AG08396 (cell line): ENCODE data around the gene CPLX1.

Experiments
- DNase-seq: peaks from one replicate; pipeline ENCODE4 v3.0.0; 2012; ENCODE audit warnings: low spot score, mixed read lengths

Gene CPLX1

DNA sequence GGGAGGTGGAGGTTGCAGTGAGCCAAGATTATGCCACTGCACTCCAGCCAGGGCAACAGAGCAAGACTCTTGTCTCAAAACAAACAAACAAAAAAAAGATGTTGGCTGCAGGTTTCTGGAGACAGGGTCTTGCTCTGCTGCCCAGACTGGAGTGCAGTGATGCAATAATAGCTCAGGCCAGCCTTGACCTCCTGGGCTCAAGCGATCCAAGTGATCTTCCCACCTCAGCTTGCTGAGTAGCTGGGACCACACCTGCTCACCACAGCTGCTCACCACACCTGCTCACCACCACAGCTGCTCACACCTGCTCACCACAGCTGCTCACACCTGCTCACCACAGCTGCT, 29.9 kb upstream of the CPLX1 start:
- no peak for DNase-seq

DNA sequence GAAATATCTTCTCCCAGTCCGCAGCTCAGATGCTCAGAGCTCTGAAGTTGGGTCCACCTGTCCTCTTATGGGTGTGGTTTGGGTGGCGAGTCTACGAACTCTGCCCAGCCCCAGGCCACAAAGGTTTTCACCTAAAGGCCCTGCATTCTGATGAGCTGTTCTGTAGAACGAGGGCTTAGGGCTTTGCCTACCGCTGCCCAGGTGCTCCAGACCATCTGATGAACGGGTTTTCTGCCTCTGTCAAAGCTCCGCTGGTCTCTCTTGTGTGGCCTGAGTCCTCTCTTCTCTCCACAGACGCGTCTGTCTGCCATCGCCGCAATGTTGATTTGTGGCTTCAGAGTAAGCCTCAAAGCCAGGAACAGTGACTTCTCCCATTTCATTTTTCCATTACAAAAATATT, 28.4 kb upstream of the CPLX1 start:
- DNase-seq: no peak

GRCh38 chr4:853416-853781, 27.5 kb upstream of the CPLX1 start:
- DNase-seq: no peak

DNA sequence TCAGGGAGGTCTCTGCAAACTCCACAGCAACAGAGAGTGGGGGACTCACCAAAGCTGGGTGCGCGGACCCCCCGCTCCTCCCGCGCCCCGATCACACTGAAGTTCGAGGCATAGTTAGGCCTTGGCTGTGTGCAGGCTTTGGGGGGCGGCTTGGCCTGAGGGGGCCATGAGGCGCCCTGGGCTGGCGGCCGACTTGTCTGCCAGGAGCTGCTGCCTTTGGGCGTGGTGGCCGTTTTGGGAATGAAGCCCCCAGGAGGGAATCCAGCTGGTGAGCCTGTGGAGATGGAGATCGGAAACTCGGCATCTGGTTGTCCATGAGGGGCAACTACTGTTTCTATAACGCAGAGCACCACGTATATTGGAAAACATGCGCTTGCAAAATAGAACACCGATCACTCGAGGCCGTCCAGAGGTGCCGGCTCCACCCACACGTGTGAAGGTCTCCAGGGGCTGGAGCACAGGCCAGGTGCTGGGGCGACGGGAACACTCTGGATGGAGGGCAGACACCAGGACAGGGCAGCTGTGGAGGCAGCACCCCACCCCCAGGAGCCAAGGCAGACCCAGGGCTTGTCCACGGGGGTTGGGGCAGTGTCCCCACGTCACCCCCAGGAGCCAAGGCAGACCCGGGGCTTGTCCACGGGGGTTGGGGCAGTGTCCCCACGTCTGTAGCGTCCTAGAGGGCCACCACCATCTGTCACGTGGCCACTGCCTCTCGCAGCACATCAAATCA, 25.9 kb upstream of the CPLX1 start:
- DNase-seq: no peak

GRCh38 chr4:850323-850945, 24.5 kb upstream of the CPLX1 start:
- no peak for DNase-seq

DNA sequence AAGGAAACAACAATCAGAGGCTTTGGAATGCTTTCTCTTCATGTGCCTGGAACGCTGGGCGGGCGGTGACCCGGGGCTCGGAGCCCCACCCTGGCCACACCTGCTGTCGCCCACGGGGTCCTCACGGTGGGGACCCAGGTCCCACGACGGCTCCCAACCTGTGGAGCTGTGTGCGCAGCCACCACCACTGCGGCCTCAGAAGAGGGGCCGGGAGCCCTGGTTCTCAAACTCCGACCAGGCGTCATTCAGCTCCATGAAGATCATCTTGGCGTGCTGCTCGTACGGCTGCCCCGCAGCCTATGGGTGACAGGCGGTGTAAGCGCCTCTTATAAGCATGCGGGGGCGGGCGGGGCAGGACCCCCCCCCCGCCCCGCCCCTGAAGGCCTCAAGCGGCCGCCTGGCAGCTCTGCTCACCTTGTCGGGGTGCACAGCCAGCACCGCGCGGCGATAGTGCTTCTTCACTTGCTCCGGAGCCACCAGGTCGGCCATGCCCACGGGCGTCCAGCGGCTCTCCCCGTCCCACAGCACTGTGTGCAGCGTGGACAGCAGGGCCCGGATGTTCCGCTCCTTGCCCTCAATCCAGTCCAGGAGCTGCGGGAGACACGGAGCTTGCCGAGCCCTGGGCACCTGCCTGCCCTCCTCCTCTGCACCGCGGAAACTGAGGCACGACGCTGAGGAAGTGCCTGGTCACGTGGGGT, 23.7 kb upstream of the CPLX1 start:
- DNase-seq: no peak

DNA sequence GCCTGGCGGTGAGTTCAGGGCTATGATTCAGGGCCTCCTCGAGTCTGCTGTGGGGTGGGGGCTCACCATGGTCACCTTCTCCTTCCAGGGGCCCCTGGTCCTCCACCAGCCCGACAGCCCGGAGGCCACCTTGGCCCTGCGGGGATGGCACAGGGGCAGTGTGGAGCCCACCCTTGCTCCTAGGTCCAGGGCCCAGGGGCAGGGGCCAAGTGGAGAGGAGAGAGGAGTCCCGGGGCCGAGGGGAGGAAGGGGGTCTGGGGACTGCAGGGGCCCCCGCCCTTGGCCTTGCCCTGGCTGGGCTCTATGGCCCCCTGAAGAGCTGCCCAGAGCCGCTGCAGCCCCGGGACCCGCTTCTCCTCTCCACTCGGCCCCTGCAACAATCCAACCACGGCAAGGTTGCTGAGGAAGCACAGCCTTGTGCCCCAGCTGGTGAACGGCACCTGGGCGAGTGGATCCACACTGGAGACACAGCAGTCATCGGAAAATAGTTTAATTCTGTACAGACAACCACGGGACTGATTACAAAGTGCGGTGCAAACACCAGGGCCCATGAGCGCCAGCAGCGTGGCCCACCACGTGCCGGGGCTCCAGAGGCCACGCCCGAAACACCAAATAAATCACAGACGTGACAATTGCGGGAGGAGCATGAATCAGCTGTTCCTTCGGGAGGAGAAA, 23.0 kb upstream of the CPLX1 start:
- DNase-seq: no peak

GRCh38 chr4:848307-848691, 22.4 kb upstream of the CPLX1 start:
- DNase-seq: no peak

DNA sequence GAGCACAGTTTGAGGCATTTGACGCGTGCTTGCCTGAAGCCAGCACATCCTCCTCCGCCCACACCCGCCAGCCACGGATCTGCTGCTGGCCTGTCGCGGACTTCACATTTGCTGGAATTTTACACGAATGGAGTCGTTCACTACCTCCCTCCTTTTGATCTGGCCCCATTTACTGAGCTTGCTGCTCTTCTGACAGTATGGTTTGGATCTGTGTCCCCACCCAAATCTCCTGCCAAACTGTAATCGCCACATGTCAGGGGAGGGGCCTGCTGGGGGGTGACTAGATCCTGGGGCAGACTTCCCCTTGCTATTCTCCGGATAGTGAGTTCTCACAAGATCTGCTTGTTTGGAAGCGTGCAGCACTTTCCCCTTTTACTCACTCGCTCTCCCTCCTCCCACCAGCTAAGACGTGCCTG, 19.9 kb upstream of the CPLX1 start:
- DNase-seq: peak; percentile 67

GRCh38 chr4:845233-845835, 19.4 kb upstream of the CPLX1 start:
- peak; percentile 72 for DNase-seq

GRCh38 chr4:844752-845232, 18.9 kb upstream of the CPLX1 start:
- DNase-seq: no peak

GRCh38 chr4:839675-840443, 13.9 kb upstream of the CPLX1 start:
- no peak for DNase-seq

- no peak for DNase-seq
These were observed 11.8 kb upstream of the CPLX1 start for GRCh38 chr4:837772-838171.

DNA sequence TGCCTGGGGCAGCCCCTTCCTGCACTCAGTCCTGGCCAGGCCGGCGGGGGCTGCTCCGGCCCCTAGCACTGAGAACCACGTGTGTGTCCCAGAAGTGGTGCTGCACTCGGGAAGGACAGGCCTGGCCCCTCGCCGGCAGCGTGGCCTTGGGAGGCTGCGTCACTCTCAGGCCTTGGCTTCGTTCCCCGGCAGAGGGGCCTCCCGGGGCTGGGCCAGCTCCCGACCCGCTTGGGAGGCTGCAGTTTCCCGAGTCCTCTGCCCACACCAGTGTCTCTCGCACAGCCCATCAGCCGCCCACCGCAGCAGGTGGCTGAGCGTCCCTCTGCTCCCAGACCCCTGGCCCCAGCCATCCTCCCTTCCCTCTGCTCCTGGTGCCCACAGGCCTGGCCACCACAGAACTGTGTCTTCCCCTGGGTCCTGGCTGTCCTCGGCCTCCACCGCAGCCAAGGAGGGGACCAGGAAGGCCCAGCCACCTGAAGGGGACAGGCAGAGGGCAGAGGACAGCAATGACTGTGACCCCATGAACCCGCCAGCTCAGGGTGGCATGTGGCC, 10.9 kb upstream of the CPLX1 start:
- no peak for DNase-seq

GRCh38 chr4:836003-836511, 10.1 kb upstream of the CPLX1 start:
- DNase-seq: no peak

GRCh38 chr4:835148-836002, 9.4 kb upstream of the CPLX1 start:
- no peak for DNase-seq

GRCh38 chr4:834368-835147, 8.6 kb upstream of the CPLX1 start:
- no peak for DNase-seq

DNA sequence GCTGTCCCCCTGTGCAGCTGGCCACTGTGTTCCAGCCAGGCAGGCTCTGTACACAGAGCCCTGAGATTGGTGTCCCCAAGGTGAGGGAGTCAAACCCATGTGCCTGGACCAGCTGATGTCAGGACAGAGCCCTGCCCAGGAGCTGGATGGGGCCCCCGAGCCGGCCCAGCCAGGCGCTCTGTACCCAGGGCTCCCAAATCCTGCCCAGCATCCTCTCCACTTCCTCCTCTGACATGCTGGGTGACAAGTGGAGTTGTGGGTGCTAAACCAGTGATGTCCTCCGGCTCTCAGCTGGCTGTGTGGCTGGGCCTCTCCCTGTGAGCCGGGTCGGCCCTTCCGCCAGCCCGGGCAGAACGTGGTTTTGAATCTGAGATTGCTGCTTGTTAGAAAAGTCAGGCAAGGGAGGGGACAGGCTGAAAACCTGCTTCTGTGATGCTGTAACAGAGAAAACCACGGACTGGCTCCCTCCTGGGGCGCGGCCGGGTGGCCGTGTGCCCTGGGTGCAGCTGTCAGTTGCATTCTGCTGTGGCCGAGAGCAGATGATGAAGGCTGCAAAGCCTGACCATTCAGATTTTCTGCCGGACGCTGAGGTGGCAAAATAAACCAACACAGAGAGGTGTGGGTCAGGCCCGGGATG, 7.9 kb upstream of the CPLX1 start:
- no peak for DNase-seq

GRCh38 chr4:833156-833555, 7.2 kb upstream of the CPLX1 start:
- no peak for DNase-seq
